Pancreas (tissue), 10 donors: Measurements from ENCODE around the gene GLS. TPM values are rescaled to one million over a fixed set of nuclear protein-coding genes. Genes with fewer than 3 reads are reported as not detected.

Experiments
- ATAC-seq, 4 donors: fragments of 200-7000 bp; cut with Tn5 transposase; one replicate each; pipeline versions ENCODE4 v1.8.0 to v1.9.1; 2020; ENCODE audit warnings: mild to moderate bottlenecking in 4 of 4, moderate library complexity in 4 of 4
- DNase-seq, 6 donors: peaks; one replicate each; pipeline ENCODE4 v3.0.0-alpha.2; 2020
- FAIRE-seq: peaks from 2 replicates; lab custom pipeline; 2012; peaks lifted over from hg19 to GRCh38; lab: Jason Lieb, UNC
- H3K27ac ChIP-seq, 4 donors: fragments of 200-600 bp; sonication (generic); 1 replicate in 3 of 4; 2 replicates in 1 of 4; pipeline versions ENCODE4 v1.5.0 to v1.8.0; 2020
- H3K27me3 ChIP-seq, 4 donors: fragments of 200-600 bp; one replicate each; pipeline ENCODE4 v1.8.0; 2021
- H3K36me3 ChIP-seq, 3 donors: fragments of 200-600 bp; sonication (generic) in 1 of 3; one replicate each; pipeline versions ENCODE4 v1.5.0 to v1.8.0; 2020 to 2021
- H3K4me1 ChIP-seq, 3 donors: fragments of 200-600 bp; one replicate each; pipeline ENCODE4 v1.8.0; 2021
- H3K4me3 ChIP-seq, 4 donors: fragments of 200-600 bp; sonication (generic) in 2 of 4; one replicate each; pipeline versions ENCODE4 v1.5.0 to v1.8.0; 2020 to 2021
- H3K9me3 ChIP-seq, 4 donors: fragments of 200-600 bp; one replicate each; pipeline ENCODE4 v1.8.0; 2021
- CTCF ChIP-seq, 4 donors: fragments of 200-600 bp; sonication (generic) in 3 of 4; IDR thresholded peaks; one replicate each; pipeline versions ENCODE4 v1.5.0 to v1.8.0; 2021; ENCODE audit warnings: antibody characterized with exemption in 4 of 4
- WGBS, 2 donors: extraction: QIAGEN DNeasy Blood & Tissue Kit; methylation state at CpG; one replicate each; pipeline ENCODE4 v1.1.7; 2013; 5-methylcytosine and 5-hydroxymethylcytosine counted together
- intact Hi-C, 3 donors: fragments of 100-400 bp; cut with DNase I; formaldehyde crosslinking; loops; one replicate each; pipeline versions ENCODE4 v1.11.1 to v1.14.2; 2022
- polyA plus RNA-seq, 2 donors: library from polyadenylated mRNA; stranded (reverse); fragments of 200-250 nt; gene quantifications; one replicate each; pipeline ENCODE4 v1.2.3, GENCODE V29; 2013
- total RNA-seq, 6 donors: library from RNA; stranded (reverse); fragmentation: NEBNext Ultra II Directional in 4 of 6; extraction: Animal tissue kit (Norgen Biotek cat#: 25700) in 4 of 6; gene quantifications; one replicate each; pipeline versions ENCODE4 v1.2.1 to v1.2.4, GENCODE V29; 2021 to 2023
- donor health status: healthy with polysubstance abuse.
- donor health status: DM: no; HTN: no; CAD: no; lungs with moderate emphysema.
- donor health status: DM: no; HTN: no; CAD: no.
- donor health status: control.
- donor health status: control.
- donor health status: Bipolar disorder and iron deficiency.
- donor health status: DM: yes; HTN: yes; CAD: no.
- donor health status: DM: no; HTN: no; CAD: no.
- donor health status: DM: no; HTN: no; CAD: no.
- donor health status: DM: yes; HTN: yes; CAD: no.

Gene GLS
- total and polyA plus RNA-seq, 8 donors = 20.5 to 84.4 (median 51.6) TPM

- TF ChIP-seq CTCF (IDR thresholded peaks at IDR 0.05) = no peak
- FAIRE-seq (no peak), DNase-seq (no peak), ATAC-seq (peak in 3 of 4 donors; percentile 65 to 86 (median 77))
- H3K36me3 ChIP-seq = peaks cover 0 to 11% (median 0%) of the 10 kb centered on the region in 3 donors
- H3K9me3 ChIP-seq = no peaks in the 10 kb centered on the region
- 49 to 68% methylated on average over 6 of the region's 6 CpGs for WGBS, 2 donors
- H3K4me3 ChIP-seq = no peak overlapping the region
- intact Hi-C loops = no loop called here
- H3K27me3 ChIP-seq = no peaks in the 10 kb centered on the region
- no peak overlapping the region for H3K27ac ChIP-seq
- peaks cover 0 to 12% (median 0%) of the 10 kb centered on the region in 3 donors for H3K4me1 ChIP-seq
These were observed 83.7 kb downstream of the GLS start for GRCh38 chr2:190964170-190964795.

- no peak overlapping the region for H3K27ac ChIP-seq
- no peak for TF ChIP-seq CTCF (IDR thresholded peaks at IDR 0.05)
- no peaks in the 10 kb centered on the region for H3K27me3 ChIP-seq
- FAIRE-seq (no peak), DNase-seq (no peak), ATAC-seq (no peak)
- peaks cover 0 to 6% (median 0%) of the 10 kb centered on the region in 3 donors for H3K4me1 ChIP-seq
- intact Hi-C loops = no loop called here
- no peaks in the 10 kb centered on the region for H3K9me3 ChIP-seq
- 64 to 79% methylated on average over 2 of the region's 2 CpGs for WGBS, 2 donors
- H3K4me3 ChIP-seq = no peak overlapping the region
- peaks cover 0 to 21% (median 0%) of the 10 kb centered on the region in 3 donors for H3K36me3 ChIP-seq
These were observed 85.1 kb downstream of the GLS start for GRCh38 chr2:190965580-190966222.

- intact Hi-C loops = no loop called here
- Histone ChIP-seq H3K36me3 (peaks cover 0 to 30% (median 0%) of the 10 kb centered on the region in 3 donors), H3K27ac (no peak overlapping the region)
These were observed 87.9 kb downstream of the GLS start for GRCh38 chr2:190968522-190968921.

GRCh38 chr2:190970160-190970559 lies 89.5 kb downstream of the GLS start:
- no peak for TF ChIP-seq CTCF (IDR thresholded peaks at IDR 0.05)
- no peak for ATAC-seq
- intact Hi-C loops = no loop called here
- DNase-seq = no peak
- Histone ChIP-seq H3K27ac (no peak overlapping the region), H3K27me3 (no peaks in the 10 kb centered on the region), H3K36me3 (peaks cover 0 to 41% (median 9%) of the 10 kb centered on the region in 3 donors), H3K4me1 (no peaks in the 10 kb centered on the region), H3K4me3 (no peak overlapping the region), H3K9me3 (no peaks in the 10 kb centered on the region)
- 80 to 95% methylated on average over 3 of the region's 3 CpGs for WGBS, 2 donors
- FAIRE-seq = no peak

More at GRCh38 chr2:190968522-190968921, 87.9 kb downstream of the GLS start:
- DNase-seq = no peak
- no peak for FAIRE-seq
- H3K4me3 ChIP-seq = no peak overlapping the region
- H3K9me3 ChIP-seq = no peaks in the 10 kb centered on the region
- H3K27me3 ChIP-seq = no peaks in the 10 kb centered on the region
- H3K4me1 ChIP-seq = peaks cover 0 to 6% (median 0%) of the 10 kb centered on the region in 3 donors
- no peak for ATAC-seq
- WGBS, 2 donors = 82 to 89% methylated on average over 2 of the region's 2 CpGs
- TF ChIP-seq CTCF (IDR thresholded peaks at IDR 0.05) = no peak
